HEK293 (cell line): Measurements from ENCODE around the gene C6orf136.
A peak's percentile ranks its signal among the peaks of the same experiment; 100 is the strongest.

Experiments
- OSR2 ChIP-seq: fragments of 450-650 bp; formaldehyde crosslinking; IDR thresholded peaks from 2 replicates; pipeline ENCODE4 v1.5.1; 2016; ENCODE audit warnings: missing biosample characterization, missing genetic modification characterization
- ZNF202 ChIP-seq: fragments of 450-650 bp; formaldehyde crosslinking; IDR thresholded peaks from 2 replicates; pipeline ENCODE4 v1.5.1; 2016; ENCODE audit warnings: missing biosample characterization, missing genetic modification characterization, borderline replicate concordance
- ZNF24 ChIP-seq: fragments of 450-650 bp; formaldehyde crosslinking; IDR thresholded peaks from 2 replicates; pipeline ENCODE4 v1.5.1; 2016; ENCODE audit warnings: missing biosample characterization, missing genetic modification characterization
- ZNF433 ChIP-seq: fragments of 450-650 bp; formaldehyde crosslinking; IDR thresholded peaks from 2 replicates; pipeline ENCODE4 v1.5.1; 2016; ENCODE audit warnings: missing biosample characterization, missing genetic modification characterization, low read depth
- ZNF510 ChIP-seq: fragments of 450-650 bp; formaldehyde crosslinking; IDR thresholded peaks from 2 replicates; pipeline ENCODE4 v1.5.1; 2018; ENCODE audit warnings: mild to moderate bottlenecking, missing genetic modification characterization, missing biosample characterization; ENCODE audit not compliant: insufficient replicate concordance
- ZNF548 ChIP-seq: fragments of 450-650 bp; formaldehyde crosslinking; IDR thresholded peaks from 2 replicates; pipeline ENCODE4 v1.5.1; 2016; ENCODE audit warnings: missing biosample characterization, missing genetic modification characterization
- ZNF629 ChIP-seq: fragments of 450-650 bp; formaldehyde crosslinking; IDR thresholded peaks from 2 replicates; pipeline ENCODE4 v1.5.1; 2017; ENCODE audit warnings: missing biosample characterization, missing genetic modification characterization
- TF ChIP-seq, protein P1 (sequence below): fragments of 450-650 bp; formaldehyde crosslinking; IDR thresholded peaks from 2 replicates; pipeline ENCODE4 v1.5.1; 2017; ENCODE audit warnings: missing biosample characterization, missing genetic modification characterization
- TF ChIP-seq, protein P2 (sequence below): fragments of 450-650 bp; formaldehyde crosslinking; IDR thresholded peaks from 2 replicates; pipeline ENCODE4 v1.5.1; 2016; ENCODE audit warnings: missing biosample characterization, missing genetic modification characterization
- TF ChIP-seq, protein P3 (sequence below): fragments of 450-650 bp; formaldehyde crosslinking; IDR thresholded peaks from 2 replicates; pipeline ENCODE4 v1.5.1; 2016; ENCODE audit warnings: missing biosample characterization, missing genetic modification characterization, low read depth
- TF ChIP-seq, protein P4 (sequence below): fragments of 450-650 bp; formaldehyde crosslinking; IDR thresholded peaks from 2 replicates; pipeline ENCODE4 v1.5.1; 2016; ENCODE audit warnings: missing biosample characterization, missing genetic modification characterization
- TF ChIP-seq, protein P5 (sequence below): IDR thresholded peaks from 2 replicates; pipeline ENCODE4 v1.6.1; 2011; ENCODE audit warnings: mild to moderate bottlenecking, low read depth, low read length, borderline replicate concordance
- TF ChIP-seq, protein P6 (sequence below): fragments of 450-650 bp; formaldehyde crosslinking; IDR thresholded peaks from 2 replicates; pipeline ENCODE4; 2016; ENCODE audit warnings: missing biosample characterization, missing genetic modification characterization

C6orf136 gene

DNA sequence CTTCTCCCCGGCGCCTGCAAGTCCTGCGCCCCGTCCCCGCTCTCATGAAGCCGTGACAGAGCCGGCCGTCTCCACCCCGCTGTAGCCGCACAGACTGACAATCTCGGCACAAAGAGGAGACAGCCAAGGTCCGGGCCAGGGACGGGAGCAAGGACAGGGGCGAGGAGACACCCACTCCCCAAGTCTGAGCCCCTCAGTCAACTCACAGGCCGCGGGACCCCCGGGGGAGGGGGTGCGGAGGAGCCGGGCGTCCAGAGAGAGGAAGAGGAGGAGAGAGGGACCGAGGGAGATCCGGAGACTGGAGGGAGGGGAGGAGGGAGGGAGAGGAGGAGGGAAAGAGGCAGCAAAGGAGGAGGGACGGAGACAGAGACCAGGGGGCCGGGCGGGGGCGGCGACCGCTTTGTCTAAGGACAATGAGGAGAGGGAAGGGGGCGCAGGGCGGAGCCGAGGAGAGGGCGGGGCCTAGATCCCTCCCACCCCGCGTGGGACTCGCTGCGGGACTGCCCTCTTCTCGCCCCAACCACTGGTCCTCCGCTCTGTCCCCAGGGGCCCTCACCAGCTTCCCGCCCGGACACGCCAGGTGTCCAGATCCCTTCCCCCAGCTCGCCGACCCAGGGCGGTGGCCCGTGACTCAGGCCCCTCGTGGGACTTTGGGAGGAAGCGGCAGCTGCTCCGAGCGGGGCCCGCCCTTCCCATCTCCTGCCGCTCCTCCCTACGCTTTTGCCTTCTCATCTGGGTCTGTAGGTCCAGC, 40.1 kb downstream of the C6orf136 start (continued):
- TF ChIP-seq, protein P1, sequence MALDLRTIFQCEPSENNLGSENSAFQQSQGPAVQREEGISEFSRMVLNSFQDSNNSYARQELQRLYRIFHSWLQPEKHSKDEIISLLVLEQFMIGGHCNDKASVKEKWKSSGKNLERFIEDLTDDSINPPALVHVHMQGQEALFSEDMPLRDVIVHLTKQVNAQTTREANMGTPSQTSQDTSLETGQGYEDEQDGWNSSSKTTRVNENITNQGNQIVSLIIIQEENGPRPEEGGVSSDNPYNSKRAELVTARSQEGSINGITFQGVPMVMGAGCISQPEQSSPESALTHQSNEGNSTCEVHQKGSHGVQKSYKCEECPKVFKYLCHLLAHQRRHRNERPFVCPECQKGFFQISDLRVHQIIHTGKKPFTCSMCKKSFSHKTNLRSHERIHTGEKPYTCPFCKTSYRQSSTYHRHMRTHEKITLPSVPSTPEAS (tag by site-specific recombination) = peak; percentile 46; the same call in 1 of the 2 replicates
- TF ChIP-seq ZNF548 = no peak
- no peak for TF ChIP-seq ZNF202 (tag by site-specific recombination)
- TF ChIP-seq ZNF510 (tag by site-specific recombination) = no peak
- no peak for TF ChIP-seq ZNF433 (tag by site-specific recombination)
- TF ChIP-seq ZNF24 (tag by site-specific recombination) = peak; percentile 65
- no peak for TF ChIP-seq OSR2 (tag by site-specific recombination)
- TF ChIP-seq, protein P2, sequence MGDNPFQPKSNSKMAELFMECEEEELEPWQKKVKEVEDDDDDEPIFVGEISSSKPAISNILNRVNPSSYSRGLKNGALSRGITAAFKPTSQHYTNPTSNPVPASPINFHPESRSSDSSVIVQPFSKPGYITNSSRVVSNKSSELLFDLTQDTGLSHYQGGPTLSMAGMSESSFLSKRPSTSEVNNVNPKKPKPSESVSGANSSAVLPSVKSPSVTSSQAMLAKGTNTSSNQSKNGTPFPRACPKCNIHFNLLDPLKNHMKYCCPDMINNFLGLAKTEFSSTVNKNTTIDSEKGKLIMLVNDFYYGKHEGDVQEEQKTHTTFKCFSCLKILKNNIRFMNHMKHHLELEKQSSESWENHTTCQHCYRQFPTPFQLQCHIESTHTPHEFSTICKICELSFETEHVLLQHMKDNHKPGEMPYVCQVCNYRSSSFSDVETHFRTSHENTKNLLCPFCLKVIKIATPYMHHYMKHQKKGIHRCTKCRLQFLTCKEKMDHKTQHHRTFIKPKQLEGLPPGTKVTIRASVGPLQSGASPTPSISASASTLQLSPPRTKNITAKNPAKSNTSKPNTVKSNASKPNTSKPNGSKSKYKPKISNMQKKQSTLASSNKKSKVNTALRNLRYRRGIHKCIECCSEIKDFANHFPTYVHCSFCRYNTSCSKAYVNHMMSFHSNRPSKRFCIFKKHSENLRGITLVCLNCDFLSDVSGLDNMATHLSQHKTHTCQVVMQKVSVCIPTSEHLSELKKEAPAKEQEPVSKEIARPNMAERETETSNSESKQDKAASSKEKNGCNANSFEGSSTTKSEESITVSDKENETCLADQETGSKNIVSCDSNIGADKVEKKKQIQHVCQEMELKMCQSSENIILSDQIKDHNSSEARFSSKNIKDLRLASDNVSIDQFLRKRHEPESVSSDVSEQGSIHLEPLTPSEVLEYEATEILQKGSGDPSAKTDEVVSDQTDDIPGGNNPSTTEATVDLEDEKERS (tag by site-specific recombination) = no peak
- TF ChIP-seq, protein P3, sequence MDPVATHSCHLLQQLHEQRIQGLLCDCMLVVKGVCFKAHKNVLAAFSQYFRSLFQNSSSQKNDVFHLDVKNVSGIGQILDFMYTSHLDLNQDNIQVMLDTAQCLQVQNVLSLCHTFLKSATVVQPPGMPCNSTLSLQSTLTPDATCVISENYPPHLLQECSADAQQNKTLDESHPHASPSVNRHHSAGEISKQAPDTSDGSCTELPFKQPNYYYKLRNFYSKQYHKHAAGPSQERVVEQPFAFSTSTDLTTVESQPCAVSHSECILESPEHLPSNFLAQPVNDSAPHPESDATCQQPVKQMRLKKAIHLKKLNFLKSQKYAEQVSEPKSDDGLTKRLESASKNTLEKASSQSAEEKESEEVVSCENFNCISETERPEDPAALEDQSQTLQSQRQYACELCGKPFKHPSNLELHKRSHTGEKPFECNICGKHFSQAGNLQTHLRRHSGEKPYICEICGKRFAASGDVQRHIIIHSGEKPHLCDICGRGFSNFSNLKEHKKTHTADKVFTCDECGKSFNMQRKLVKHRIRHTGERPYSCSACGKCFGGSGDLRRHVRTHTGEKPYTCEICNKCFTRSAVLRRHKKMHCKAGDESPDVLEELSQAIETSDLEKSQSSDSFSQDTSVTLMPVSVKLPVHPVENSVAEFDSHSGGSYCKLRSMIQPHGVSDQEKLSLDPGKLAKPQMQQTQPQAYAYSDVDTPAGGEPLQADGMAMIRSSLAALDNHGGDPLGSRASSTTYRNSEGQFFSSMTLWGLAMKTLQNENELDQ (tag by site-specific recombination) = no peak
- TF ChIP-seq, protein P4, sequence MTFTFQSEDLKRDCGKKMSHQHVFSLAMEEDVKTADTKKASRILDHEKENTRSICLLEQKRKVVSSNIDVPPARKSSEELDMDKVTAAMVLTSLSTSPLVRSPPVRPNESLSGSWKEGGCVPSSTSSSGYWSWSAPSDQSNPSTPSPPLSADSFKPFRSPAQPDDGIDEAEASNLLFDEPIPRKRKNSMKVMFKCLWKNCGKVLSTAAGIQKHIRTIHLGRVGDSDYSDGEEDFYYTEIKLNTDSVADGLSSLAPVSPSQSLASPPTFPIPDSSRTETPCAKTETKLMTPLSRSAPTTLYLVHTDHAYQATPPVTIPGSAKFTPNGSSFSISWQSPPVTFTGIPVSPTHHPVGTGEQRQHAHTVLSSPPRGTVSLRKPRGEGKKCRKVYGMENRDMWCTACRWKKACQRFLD (tag by site-specific recombination) = no peak
- TF ChIP-seq ZNF629 (tag by site-specific recombination) = peak; percentile 63
- TF ChIP-seq, protein P5, sequence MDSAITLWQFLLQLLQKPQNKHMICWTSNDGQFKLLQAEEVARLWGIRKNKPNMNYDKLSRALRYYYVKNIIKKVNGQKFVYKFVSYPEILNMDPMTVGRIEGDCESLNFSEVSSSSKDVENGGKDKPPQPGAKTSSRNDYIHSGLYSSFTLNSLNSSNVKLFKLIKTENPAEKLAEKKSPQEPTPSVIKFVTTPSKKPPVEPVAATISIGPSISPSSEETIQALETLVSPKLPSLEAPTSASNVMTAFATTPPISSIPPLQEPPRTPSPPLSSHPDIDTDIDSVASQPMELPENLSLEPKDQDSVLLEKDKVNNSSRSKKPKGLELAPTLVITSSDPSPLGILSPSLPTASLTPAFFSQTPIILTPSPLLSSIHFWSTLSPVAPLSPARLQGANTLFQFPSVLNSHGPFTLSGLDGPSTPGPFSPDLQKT = no peak
- TF ChIP-seq, protein P6, sequence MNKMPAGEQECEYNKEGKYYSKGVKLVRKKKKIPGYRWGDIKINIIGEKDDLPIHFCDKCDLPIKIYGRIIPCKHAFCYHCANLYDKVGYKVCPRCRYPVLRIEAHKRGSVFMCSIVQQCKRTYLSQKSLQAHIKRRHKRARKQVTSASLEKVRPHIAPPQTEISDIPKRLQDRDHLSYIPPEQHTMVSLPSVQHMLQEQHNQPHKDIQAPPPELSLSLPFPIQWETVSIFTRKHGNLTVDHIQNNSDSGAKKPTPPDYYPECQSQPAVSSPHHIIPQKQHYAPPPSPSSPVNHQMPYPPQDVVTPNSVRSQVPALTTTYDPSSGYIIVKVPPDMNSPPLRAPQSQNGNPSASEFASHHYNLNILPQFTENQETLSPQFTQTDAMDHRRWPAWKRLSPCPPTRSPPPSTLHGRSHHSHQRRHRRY (tag by site-specific recombination) = no peak
